Peyer's patch (tissue), 4 donors: ENCODE results near the gene PRDX2. TPM values are rescaled to one million over a fixed set of nuclear protein-coding genes. Genes with fewer than 3 reads are reported as not detected.
"Not testable (repeated sequence)": the region's sequence is repeated elsewhere in the genome, so short reads cannot be mapped to it uniquely, and the experiment has no call there.

Experiments
- DNase-seq, 3 donors: peaks; one replicate each; pipeline ENCODE4 v3.0.0-alpha.2; 2017 to 2019
- H3K27ac ChIP-seq, 4 donors: fragments of 200-600 bp; sonication (generic); one replicate each; pipeline ENCODE4 v1.5.1; 2016 to 2019
- H3K27me3 ChIP-seq, 2 donors: fragments of 200-600 bp; sonication (generic); one replicate each; pipeline ENCODE4 v1.5.1; 2019
- H3K36me3 ChIP-seq, 3 donors: fragments of 200-600 bp; sonication (generic); one replicate each; pipeline ENCODE4 v1.5.1; 2016 to 2019
- H3K4me1 ChIP-seq, 4 donors: fragments of 200-600 bp; sonication (generic); one replicate each; pipeline ENCODE4 v1.5.1; 2016 to 2019
- H3K4me3 ChIP-seq, 4 donors: fragments of 200-600 bp; sonication (generic); 1 replicate in 3 of 4; 2 replicates in 1 of 4; pipeline ENCODE4 v1.5.1; 2016 to 2019; ENCODE audit warnings: mild to moderate bottlenecking in 1 of 4
- H3K9me3 ChIP-seq, 4 donors: fragments of 200-600 bp; sonication (generic); one replicate each; pipeline ENCODE4 v1.5.1; 2016 to 2019; ENCODE audit warnings: mild to moderate bottlenecking in 1 of 4
- CTCF ChIP-seq, 6 experiments: fragments of 450-650 bp in 4 of 6; fragments of 200-600 bp in 2 of 6; sonication (generic) in 1 of 6; IDR thresholded peaks; one replicate each; pipeline ENCODE4 v1.5.1; 2017 to 2019; ENCODE audit warnings: antibody characterized with exemption in 6 of 6, mild to moderate bottlenecking in 3 of 6, moderate library complexity in 1 of 6
- POLR2A ChIP-seq, 2 donors: fragments of 450-650 bp; IDR thresholded peaks; one replicate each; pipeline ENCODE4 v1.5.1; 2017; ENCODE audit warnings: antibody characterized with exemption in 2 of 2, mild to moderate bottlenecking in 2 of 2, moderate library complexity in 2 of 2
- total RNA-seq, 4 donors: library from RNA; depleted of rRNA; stranded (reverse); fragments of >200 nt; gene quantifications; one replicate each; pipeline ENCODE4 v1.1.0, GENCODE V29; 2016

PRDX2 gene
- total RNA-seq, 4 donors from 2014 or later, result 150 to 461 (median 375) TPM

- Histone ChIP-seq H3K4me1 (peaks cover 9 to 29% (median 16%) of the 10 kb centered on the region in 4 donors), H3K36me3 (peaks cover 0 to 21% (median 0%) of the 10 kb centered on the region in 3 donors), H3K4me3 (peak overlapping the region in 2 of 4 donors; percentile 83 to 86), H3K27ac (peak overlapping the region; percentile 64 to 78 (median 74)), H3K9me3 (no peaks in the 10 kb centered on the region), H3K27me3 (no peaks in the 10 kb centered on the region)
- TF ChIP-seq CTCF (IDR thresholded peaks at IDR 0.05), result no peak
- TF ChIP-seq POLR2A (IDR thresholded peaks at IDR 0.05), result no peak
- DNase-seq, result no peak
Measured at GRCh38 chr19:12800466-12800770, 1.2 kb downstream of the PRDX2 start.

GRCh38 chr19:12799742-12800465, 1.7 kb downstream of the PRDX2 start:
- H3K4me1 ChIP-seq, result peaks cover 9 to 34% (median 16%) of the 10 kb centered on the region in 4 donors
- H3K36me3 ChIP-seq, result peaks cover 0 to 21% (median 0%) of the 10 kb centered on the region in 3 donors
- peak overlapping the region in 2 of 4 donors; percentile 83 to 86 for H3K4me3 ChIP-seq
- H3K27me3 ChIP-seq, result no peaks in the 10 kb centered on the region
- TF ChIP-seq POLR2A (IDR thresholded peaks at IDR 0.05), result no peak
- TF ChIP-seq CTCF (IDR thresholded peaks at IDR 0.05), result no peak
- no peak for DNase-seq
- no peak overlapping the region for H3K27ac ChIP-seq
- H3K9me3 ChIP-seq, result no peaks in the 10 kb centered on the region

GRCh38 chr19:12797607-12798006, 4.0 kb downstream of the PRDX2 start:
- H3K27ac ChIP-seq, H3K9me3 ChIP-seq, DNase-seq, H3K27me3 ChIP-seq, H3K4me3 ChIP-seq: not testable (repeated sequence)
- Histone ChIP-seq H3K36me3 (peaks cover 0 to 21% (median 0%) of the 10 kb centered on the region in 3 donors), H3K4me1 (peaks cover 9 to 43% (median 16%) of the 10 kb centered on the region in 4 donors)

GRCh38 chr19:12797141-12797587, 4.4 kb downstream of the PRDX2 start:
- DNase-seq, result no peak
- peaks cover 9 to 39% (median 14%) of the 10 kb centered on the region in 4 donors for H3K4me1 ChIP-seq
- H3K9me3 ChIP-seq, result no peaks in the 10 kb centered on the region
- H3K36me3 ChIP-seq, result peaks cover 0 to 21% (median 0%) of the 10 kb centered on the region in 3 donors
- no peaks in the 10 kb centered on the region for H3K27me3 ChIP-seq
- H3K4me3 ChIP-seq, result no peak overlapping the region
- H3K27ac ChIP-seq, result peak overlapping the region in 2 of 4 donors; percentile 83 to 95
- TF ChIP-seq CTCF (IDR thresholded peaks at IDR 0.05) (no peak), POLR2A (IDR thresholded peaks at IDR 0.05) (no peak)

- Histone ChIP-seq H3K4me3 (peak overlapping the region in 3 of 4 donors; percentile 16 to 37 (median 33)), H3K9me3 (no peaks in the 10 kb centered on the region), H3K4me1 (peaks cover 9 to 38% (median 12%) of the 10 kb centered on the region in 4 donors), H3K27me3 (no peaks in the 10 kb centered on the region), H3K36me3 (peaks cover 0 to 21% (median 0%) of the 10 kb centered on the region in 3 donors), H3K27ac (peak overlapping the region; percentile 51 to 95 (median 72))
- peak; percentile 72 to 87 (median 81) for DNase-seq
- TF ChIP-seq CTCF (IDR thresholded peaks at IDR 0.05) (peak; percentile 91 to 99 (median 98)), POLR2A (IDR thresholded peaks at IDR 0.05) (peak; percentile 34 to 71)
Measured at GRCh38 chr19:12796146-12797071, 5.2 kb downstream of the PRDX2 start.
